Muscle layer of duodenum (tissue), 2 donors: ENCODE results near the gene ENO2.
A peak's percentile ranks its signal among the peaks of the same experiment; 100 is the strongest.
"Not testable (repeated sequence)": the region's sequence is repeated elsewhere in the genome, so short reads cannot be mapped to it uniquely, and the experiment has no call there.

Experiments used
- H3K27ac ChIP-seq: one replicate; pipeline ENCODE4 v1.7.0; 2013; ENCODE audit warnings: mild to moderate bottlenecking, low read length
- H3K27me3 ChIP-seq: one replicate; pipeline ENCODE4 v1.7.0; 2013; ENCODE audit warnings: low read depth, mild to moderate bottlenecking, control low read depth, low read length
- H3K36me3 ChIP-seq, 2 donors: one replicate each; pipeline ENCODE4 v1.7.0; 2013; ENCODE audit warnings: low read length in 2 of 2, control low read depth in 1 of 2, mild to moderate bottlenecking in 1 of 2; ENCODE audit not compliant: insufficient read depth in 2 of 2, control insufficient read depth in 1 of 2
- H3K4me1 ChIP-seq, 2 donors: one replicate each; pipeline ENCODE4 v1.7.0; 2013; ENCODE audit warnings: low read length in 2 of 2, mild to moderate bottlenecking in 2 of 2, control low read depth in 1 of 2, moderate library complexity in 1 of 2; ENCODE audit not compliant: insufficient read depth in 2 of 2, control insufficient read depth in 1 of 2
- H3K4me3 ChIP-seq, 2 donors: one replicate each; pipeline ENCODE4 v1.7.0; 2013; ENCODE audit warnings: low read length in 2 of 2, low read depth in 1 of 2, mild to moderate bottlenecking in 1 of 2
- H3K9me3 ChIP-seq, 2 donors: one replicate each; pipeline ENCODE4 v1.7.0; 2013; ENCODE audit warnings: low read length in 2 of 2, control low read depth in 1 of 2, mild to moderate bottlenecking in 1 of 2; ENCODE audit not compliant: control insufficient read depth in 1 of 2
- donor health status: healthy.

ENO2 gene

DNA sequence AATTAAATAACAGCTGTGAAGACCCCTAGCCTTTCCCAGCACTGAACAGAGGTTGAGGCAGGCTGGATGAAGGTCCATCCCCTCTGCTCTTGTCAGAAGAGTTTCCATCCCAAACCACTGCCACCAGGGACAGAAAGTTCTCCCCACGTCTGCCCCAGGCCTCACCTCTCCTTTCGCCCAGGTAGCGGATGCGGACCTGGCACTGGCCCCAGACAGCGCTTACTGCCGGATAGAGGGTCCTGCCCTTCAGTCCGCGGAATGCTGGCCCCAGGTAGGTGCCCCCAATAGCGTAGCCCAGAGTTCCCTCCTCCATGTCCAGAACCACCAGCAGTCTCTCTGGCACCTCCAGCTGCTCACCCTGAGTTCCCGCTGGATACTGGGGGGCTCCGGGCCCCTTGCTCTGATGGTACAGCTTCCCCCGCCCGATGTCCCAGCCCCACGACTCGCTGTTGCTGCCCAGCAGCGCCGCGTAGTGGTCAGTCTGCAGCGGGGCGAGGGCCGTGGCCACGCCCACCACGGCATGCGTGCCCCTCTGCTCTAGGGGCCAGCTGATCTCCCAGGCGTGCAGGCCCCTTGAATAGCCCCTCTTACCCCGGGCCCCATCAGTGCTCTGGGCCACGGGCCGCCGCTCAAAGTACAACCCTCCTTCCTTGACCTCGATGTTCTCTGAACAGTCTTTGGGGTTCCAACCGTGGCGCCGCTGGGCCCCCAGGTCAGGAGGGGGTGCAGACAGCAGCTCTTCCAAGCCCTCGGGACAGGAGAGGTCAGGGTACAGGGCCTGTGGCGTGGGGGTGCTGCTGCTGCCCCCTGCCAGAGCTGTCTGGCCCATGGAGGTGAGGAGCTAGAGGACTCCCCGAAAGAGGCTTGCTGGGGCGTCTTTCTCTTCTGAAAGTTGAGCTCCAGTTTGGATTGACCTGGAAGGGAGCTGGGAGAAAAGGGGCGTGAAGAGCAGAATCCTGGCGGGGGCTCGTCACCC, 42.0 kb upstream of the ENO2 start:
- peaks cover 19 to 43% of the 10 kb centered on the region in 2 donors for H3K4me1 ChIP-seq
- no peaks in the 10 kb centered on the region for H3K27me3 ChIP-seq
- H3K4me3 ChIP-seq: peak overlapping the region; percentile 86 to 97
- peak overlapping the region; percentile 75 for H3K27ac ChIP-seq
- peaks cover 10 to 11% of the 10 kb centered on the region in 2 donors for H3K36me3 ChIP-seq
- no peaks in the 10 kb centered on the region for H3K9me3 ChIP-seq

DNA sequence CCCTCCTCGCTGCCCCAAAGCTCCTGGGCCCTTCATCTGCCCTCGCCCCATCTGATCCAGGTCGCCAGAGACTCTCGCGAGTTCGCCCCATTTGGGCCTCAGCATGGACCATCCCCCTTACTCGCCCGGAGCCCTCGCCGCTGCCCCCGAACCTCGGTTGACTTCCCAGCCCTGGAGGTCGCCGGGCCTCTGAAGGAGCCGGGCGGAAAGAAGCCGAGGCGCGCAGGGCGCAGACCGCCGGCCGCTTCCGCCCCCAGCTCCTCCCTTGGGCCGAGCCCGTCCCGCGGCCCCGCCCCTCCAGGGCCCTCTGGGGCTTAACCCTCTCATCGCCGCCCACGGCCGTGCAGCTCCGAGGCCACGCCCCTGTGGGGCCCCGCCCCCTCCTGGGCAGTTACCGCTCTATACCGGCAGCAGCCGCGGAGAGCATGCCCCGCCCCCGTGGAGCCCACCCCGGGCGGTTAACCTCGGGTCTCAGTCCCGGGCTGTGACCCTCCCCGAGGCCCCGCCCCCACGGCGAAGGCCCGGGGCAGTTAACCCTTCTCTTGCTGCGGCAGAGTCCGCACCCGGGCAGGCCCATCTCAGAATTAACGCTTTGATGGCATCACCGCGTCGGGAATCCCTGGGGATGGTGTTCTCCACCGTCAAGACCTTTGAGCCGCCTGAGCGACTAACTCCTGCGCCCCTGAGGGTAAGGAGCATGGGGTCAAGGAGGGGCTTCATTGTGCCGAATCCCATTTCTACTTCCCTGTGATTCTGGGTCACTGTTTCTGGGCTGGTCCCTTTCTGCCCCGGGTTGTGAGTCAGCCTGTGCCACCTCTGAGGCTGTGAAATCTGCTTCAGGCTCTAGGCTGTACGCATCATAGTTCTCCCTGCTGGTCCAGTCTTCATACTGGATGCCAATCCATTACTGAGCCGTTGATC, 41.0 kb upstream of the ENO2 start, which contains the start of gene SPSB2:
SPSB2 (minus strand) TSS at position 210 of the 921 bp plus-strand sequence. CDS start 402 bp downstream, outside the sequence.
- Histone ChIP-seq H3K9me3 (no peaks in the 10 kb centered on the region), H3K4me3 (peak within 1 kb of the TSS; percentile 86 to 97), H3K4me1 (peaks cover 16 to 40% of the 10 kb centered on the region in 2 donors), H3K36me3 (peaks cover 10 to 11% of the 10 kb centered on the region in 2 donors), H3K27ac (peak within 1 kb of the TSS; percentile 76), H3K27me3 (no peaks in the 10 kb centered on the region)

DNA sequence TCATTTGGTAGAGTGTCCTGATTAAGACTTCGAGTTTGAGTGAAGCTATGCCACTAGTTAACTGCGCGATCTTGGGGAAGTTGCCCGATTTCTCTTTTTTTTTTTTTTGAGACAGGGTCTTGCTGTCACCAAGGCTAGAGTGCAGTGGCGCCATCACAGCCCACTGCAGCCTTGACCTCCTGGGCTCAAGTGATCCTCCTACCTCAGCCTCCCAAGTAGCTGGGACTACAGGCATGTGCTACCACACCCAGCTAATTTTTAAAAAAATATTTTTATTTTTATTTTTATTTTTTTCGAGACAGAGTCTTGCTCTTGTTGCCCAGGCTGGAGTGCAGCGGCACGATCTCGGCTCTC, 40.4 kb upstream of the ENO2 start:
- H3K27me3 ChIP-seq, H3K9me3 ChIP-seq: not testable (repeated sequence)
- H3K4me1 ChIP-seq: peaks cover 10 to 34% of the 10 kb centered on the region in 2 donors
- peaks cover 10 to 11% of the 10 kb centered on the region in 2 donors for H3K36me3 ChIP-seq
- peak overlapping the region; percentile 76 for H3K27ac ChIP-seq
- H3K4me3 ChIP-seq: peak overlapping the region; percentile 86 to 97

DNA sequence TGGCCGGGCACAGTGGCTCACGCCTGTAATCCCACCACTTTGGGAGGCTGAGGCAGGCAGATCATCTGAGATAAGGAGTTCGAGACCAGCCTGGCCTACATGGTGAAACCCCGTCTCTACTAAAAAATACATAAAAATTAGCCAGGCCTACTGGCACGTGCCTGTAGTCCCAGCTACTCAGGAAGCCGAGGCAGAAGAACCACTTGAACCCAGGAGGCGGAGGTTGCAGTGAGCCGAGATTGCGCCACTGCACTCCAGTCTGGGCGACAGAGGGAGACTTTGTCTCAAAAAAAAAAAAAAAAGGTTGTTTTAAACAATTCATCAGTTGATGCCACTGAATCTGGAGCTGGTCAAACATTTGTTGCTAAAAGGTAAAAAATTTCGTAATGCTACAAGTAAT, 34.6 kb upstream of the ENO2 start:
- not testable (repeated sequence) for H3K9me3 ChIP-seq, H3K27ac ChIP-seq, H3K4me1 ChIP-seq, H3K4me3 ChIP-seq, H3K27me3 ChIP-seq
- H3K36me3 ChIP-seq: peaks cover 5 to 15% of the 10 kb centered on the region in 2 donors

DNA sequence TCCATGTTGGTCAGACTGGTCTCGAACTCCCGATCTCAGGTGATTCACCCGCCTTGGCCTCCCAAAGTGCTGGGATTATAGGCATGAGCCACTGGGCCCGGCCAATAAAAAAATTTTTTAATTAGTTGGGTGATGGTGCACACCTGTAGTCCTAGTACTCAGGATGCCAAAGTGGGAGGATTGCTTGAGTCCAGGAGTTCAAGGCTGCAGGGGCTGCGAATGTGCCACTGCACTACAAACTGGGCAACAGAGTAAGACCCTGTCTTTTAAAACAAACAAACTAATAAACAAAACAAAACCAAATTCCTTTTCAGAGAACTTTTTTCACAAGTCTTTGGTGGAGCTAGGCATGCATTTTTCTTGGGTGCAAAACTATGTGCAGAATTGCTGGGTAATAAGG, 31.1 kb upstream of the ENO2 start:
- H3K36me3 ChIP-seq: peaks cover 5 to 17% of the 10 kb centered on the region in 2 donors
- H3K27ac ChIP-seq: no peak overlapping the region
- H3K27me3 ChIP-seq: no peaks in the 10 kb centered on the region
- H3K4me3 ChIP-seq: no peak overlapping the region
- no peaks in the 10 kb centered on the region for H3K4me1 ChIP-seq
- H3K9me3 ChIP-seq: no peaks in the 10 kb centered on the region

DNA sequence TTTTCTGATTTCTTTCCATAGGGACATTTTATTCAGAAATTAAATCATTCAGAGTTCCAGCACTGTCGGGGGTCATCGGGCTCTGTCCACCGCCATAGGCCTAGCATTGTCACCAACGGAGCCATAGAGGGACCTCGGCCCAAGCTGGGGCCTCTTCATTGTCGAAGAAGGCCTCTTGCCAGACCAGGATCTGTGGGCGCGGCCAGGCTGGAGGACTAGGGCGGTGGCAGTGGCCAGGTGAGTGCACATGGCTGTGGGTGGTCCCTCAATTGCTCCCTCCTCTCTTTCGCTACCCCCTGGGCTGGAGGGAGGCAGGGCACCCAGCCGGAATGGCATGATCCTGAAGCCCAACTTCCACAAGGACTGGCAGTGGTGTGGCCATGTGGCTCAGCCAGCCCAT, 30.7 kb upstream of the ENO2 start:
- Histone ChIP-seq H3K27me3 (no peaks in the 10 kb centered on the region), H3K4me3 (no peak overlapping the region), H3K36me3 (peaks cover 5 to 17% of the 10 kb centered on the region in 2 donors), H3K27ac (no peak overlapping the region), H3K4me1 (no peaks in the 10 kb centered on the region), H3K9me3 (no peaks in the 10 kb centered on the region)

DNA sequence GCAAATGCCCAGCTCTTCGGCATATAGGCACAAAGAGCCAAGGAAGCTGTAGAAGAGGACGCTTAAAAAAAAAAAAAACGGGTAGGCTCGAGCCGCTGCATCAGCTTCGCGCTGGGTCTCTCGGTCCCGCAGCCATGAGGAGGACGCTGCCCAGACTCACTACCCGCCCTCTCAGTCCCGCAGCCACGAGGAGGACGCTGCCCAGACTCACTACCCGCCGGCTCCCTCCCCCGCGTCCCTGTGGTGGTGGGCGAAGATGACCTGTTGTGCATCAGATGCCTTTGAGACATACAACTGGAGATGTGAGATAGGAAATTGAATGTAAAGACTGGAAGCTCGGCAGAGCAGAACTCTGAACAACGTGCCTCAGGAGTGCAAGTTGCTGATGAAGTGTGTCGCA, 29.8 kb upstream of the ENO2 start:
- H3K4me1 ChIP-seq: no peaks in the 10 kb centered on the region
- no peaks in the 10 kb centered on the region for H3K9me3 ChIP-seq
- H3K4me3 ChIP-seq: no peak overlapping the region
- no peaks in the 10 kb centered on the region for H3K27me3 ChIP-seq
- no peak overlapping the region for H3K27ac ChIP-seq
- H3K36me3 ChIP-seq: peaks cover 5 to 17% of the 10 kb centered on the region in 2 donors

GRCh38 chr12:6886206-6886999, 28.0 kb upstream of the ENO2 start:
- not testable (repeated sequence) for H3K4me1 ChIP-seq, H3K4me3 ChIP-seq, H3K9me3 ChIP-seq, H3K27me3 ChIP-seq, H3K27ac ChIP-seq
- peaks cover 5 to 20% of the 10 kb centered on the region in 2 donors for H3K36me3 ChIP-seq

DNA sequence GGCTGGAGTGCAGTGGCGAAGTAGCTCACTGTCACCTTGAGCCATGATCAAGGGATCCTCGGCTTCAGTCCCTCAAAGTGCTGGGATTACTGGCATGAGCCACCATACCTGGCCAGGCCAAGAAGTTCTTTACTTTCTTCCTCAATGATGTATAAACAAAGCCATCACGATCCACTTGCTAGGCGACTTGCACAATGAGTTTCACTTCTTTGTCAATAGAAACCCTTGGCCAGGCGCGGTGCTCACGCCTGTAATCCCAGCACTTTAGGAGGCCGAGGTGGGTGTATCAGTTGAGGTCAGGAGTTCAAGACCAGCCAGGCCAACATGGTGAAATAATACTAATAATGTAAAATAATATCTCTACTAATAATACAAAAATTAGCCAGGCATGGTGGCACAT, 26.9 kb upstream of the ENO2 start:
- H3K36me3 ChIP-seq: peaks cover 5 to 20% of the 10 kb centered on the region in 2 donors
- H3K4me3 ChIP-seq: no peak overlapping the region
- no peaks in the 10 kb centered on the region for H3K4me1 ChIP-seq
- no peaks in the 10 kb centered on the region for H3K9me3 ChIP-seq
- H3K27ac ChIP-seq: no peak overlapping the region
- no peaks in the 10 kb centered on the region for H3K27me3 ChIP-seq

- Histone ChIP-seq H3K4me1 (no peaks in the 10 kb centered on the region), H3K4me3 (no peak overlapping the region), H3K27me3 (no peaks in the 10 kb centered on the region), H3K36me3 (peaks cover 5 to 20% of the 10 kb centered on the region in 2 donors), H3K9me3 (no peaks in the 10 kb centered on the region), H3K27ac (no peak overlapping the region)
Observed at GRCh38 chr12:6888360-6888759, 26.0 kb upstream of the ENO2 start.
